ENCODE measurements around the gene FKTN. TPM values are rescaled to one million over a fixed set of nuclear protein-coding genes. Genes with fewer than 3 reads are reported as not detected.

Gene FKTN
- total RNA-seq, 2 donors from 2014 or later: 10.2 to 20.5 TPM

- ATAC-seq (ENCODE audit: insufficient number of reproducible peaks, low FRiP score, low read depth): no peak
- TF ChIP-seq CTCF (IDR thresholded peaks at IDR 0.05): no peak
- Histone ChIP-seq H3K27ac (no peak overlapping the region), H3K4me1 (ENCODE audit: control insufficient read depth in 1 of 2, low read depth in 2 of 2) (no peaks in the 10 kb centered on the region), H3K36me3 (no peaks in the 10 kb centered on the region), H3K9me3 (no peaks in the 10 kb centered on the region), H3K27me3 (replicated peaks; ENCODE audit: insufficient read depth) (no peaks in the 10 kb centered on the region), H3K4me3 (no peak overlapping the region)
- no peak for DNase-seq (ENCODE audit: low spot score)
These were observed 106.0 kb downstream of the FKTN start for GRCh38 chr9:105663914-105664313.

GRCh38 chr9:105667867-105668266 is 109.9 kb downstream of the FKTN start:
- DNase-seq (ENCODE audit: low spot score): no peak
- H3K36me3 ChIP-seq: no peaks in the 10 kb centered on the region
- ATAC-seq (ENCODE audit: insufficient number of reproducible peaks, low FRiP score, low read depth): no peak
- no peaks in the 10 kb centered on the region for H3K27me3 ChIP-seq (replicated peaks; ENCODE audit: insufficient read depth)
- TF ChIP-seq CTCF (IDR thresholded peaks at IDR 0.05): no peak
- no peak overlapping the region for H3K4me3 ChIP-seq
- H3K4me1 ChIP-seq (ENCODE audit: control insufficient read depth in 1 of 2, low read depth in 2 of 2): no peaks in the 10 kb centered on the region
- H3K9me3 ChIP-seq: no peaks in the 10 kb centered on the region
- no peak overlapping the region for H3K27ac ChIP-seq

GRCh38 chr9:105670315-105670714 is 112.4 kb downstream of the FKTN start:
- no peak for TF ChIP-seq CTCF (IDR thresholded peaks at IDR 0.05)
- DNase-seq (ENCODE audit: low spot score) (no peak), ATAC-seq (ENCODE audit: insufficient number of reproducible peaks, low FRiP score, low read depth) (no peak)
- no peaks in the 10 kb centered on the region for H3K4me1 ChIP-seq (ENCODE audit: control insufficient read depth in 1 of 2, low read depth in 2 of 2)
- no peak overlapping the region for H3K4me3 ChIP-seq
- H3K27ac ChIP-seq: no peak overlapping the region
- no peaks in the 10 kb centered on the region for H3K9me3 ChIP-seq
- H3K27me3 ChIP-seq (replicated peaks; ENCODE audit: insufficient read depth): no peaks in the 10 kb centered on the region
- H3K36me3 ChIP-seq: no peaks in the 10 kb centered on the region

GRCh38 chr9:105670775-105671174 is 112.8 kb downstream of the FKTN start:
- H3K4me3 ChIP-seq: no peak overlapping the region
- no peaks in the 10 kb centered on the region for H3K27me3 ChIP-seq (replicated peaks; ENCODE audit: insufficient read depth)
- no peaks in the 10 kb centered on the region for H3K9me3 ChIP-seq
- ATAC-seq (ENCODE audit: insufficient number of reproducible peaks, low FRiP score, low read depth) (no peak), DNase-seq (ENCODE audit: low spot score) (no peak)
- H3K27ac ChIP-seq: no peak overlapping the region
- H3K36me3 ChIP-seq: no peaks in the 10 kb centered on the region
- TF ChIP-seq CTCF (IDR thresholded peaks at IDR 0.05): no peak
- H3K4me1 ChIP-seq (ENCODE audit: control insufficient read depth in 1 of 2, low read depth in 2 of 2): no peaks in the 10 kb centered on the region

GRCh38 chr9:105672711-105673234 is 114.8 kb downstream of the FKTN start:
- Histone ChIP-seq H3K9me3 (no peaks in the 10 kb centered on the region), H3K36me3 (no peaks in the 10 kb centered on the region), H3K4me1 (ENCODE audit: control insufficient read depth in 1 of 2, low read depth in 2 of 2) (no peaks in the 10 kb centered on the region), H3K27me3 (replicated peaks; ENCODE audit: insufficient read depth) (no peaks in the 10 kb centered on the region), H3K27ac (no peak overlapping the region), H3K4me3 (no peak overlapping the region)
- ATAC-seq (ENCODE audit: insufficient number of reproducible peaks, low FRiP score, low read depth): no peak
- no peak for TF ChIP-seq CTCF (IDR thresholded peaks at IDR 0.05)
- DNase-seq (ENCODE audit: low spot score): no peak
